GM19455 (cell line): Measurements from ENCODE around the gene TANC1.
A peak's percentile ranks its signal among the peaks of the same experiment; 100 is the strongest.

Source experiments
- ATAC-seq: cut with Tn5 transposase; IDR thresholded peaks from one replicate; pipeline ENCODE4 v1.9.1; 2021; ENCODE audit not compliant: unreplicated experiment

Gene TANC1

DNA sequence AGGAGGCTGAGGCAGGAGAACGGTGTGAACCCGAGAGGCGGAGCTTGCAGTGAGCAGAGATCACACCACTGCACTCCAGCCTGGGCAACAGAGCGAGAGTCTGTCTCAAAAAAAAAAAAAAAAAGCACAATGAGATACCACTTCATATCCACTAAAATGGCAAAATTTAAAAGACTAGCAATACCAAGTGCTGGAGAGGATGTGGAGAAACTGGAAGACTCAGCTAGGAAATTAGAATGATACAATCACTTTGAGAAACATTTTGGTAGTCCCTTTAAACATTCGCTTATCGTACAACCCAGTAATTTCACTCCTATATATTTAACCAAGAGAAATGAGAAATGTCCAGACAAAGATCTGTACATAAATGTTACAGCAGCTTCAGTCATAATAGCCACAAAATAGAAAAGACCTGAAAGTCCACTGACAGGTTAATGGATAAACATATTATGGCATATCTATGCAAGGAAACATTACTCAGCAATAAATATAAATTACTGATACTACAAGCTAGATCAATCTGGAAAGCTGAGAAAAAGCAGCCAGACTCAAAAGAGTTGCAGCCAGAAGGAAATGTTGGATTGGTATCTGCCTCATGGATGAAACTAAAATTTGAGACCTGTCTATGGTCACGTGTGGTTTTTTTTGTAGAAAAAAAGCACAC lies 278.0 kb downstream of the TANC1 start:
- no peak for ATAC-seq

DNA sequence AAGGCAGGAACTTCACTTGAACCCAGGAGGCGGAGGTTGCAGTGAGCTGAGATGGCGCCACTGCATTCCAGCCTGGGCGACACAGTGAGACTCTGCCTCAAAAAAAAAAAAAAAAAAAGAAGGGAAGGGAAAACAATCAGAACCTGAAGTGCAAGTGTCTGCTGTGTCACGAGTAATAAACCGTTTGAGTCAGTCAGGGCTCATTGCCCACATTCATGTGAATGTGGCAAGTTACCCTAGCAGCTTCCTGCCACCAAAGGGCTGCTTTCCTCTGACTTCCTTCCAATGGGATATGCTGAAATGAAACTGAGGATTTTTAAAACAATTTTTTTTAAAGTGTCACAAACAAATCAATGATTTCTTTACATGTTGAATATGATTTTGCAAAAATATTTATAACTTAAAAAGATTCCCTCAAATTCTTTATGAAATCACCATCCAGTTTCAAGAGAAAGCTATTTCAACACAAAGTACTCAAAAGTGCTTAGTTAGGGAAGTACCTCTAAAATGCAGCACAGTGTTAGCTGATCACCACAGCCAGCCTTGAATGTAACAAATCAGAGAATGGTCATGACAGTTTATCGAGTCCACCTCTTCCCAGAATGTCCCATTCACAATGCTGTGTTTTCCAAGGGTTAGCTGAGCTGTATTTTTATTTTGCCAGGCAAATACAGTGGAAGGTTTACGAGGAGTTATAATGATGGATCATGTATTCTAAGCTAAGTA lies 281.7 kb downstream of the TANC1 start:
- no peak for ATAC-seq

DNA sequence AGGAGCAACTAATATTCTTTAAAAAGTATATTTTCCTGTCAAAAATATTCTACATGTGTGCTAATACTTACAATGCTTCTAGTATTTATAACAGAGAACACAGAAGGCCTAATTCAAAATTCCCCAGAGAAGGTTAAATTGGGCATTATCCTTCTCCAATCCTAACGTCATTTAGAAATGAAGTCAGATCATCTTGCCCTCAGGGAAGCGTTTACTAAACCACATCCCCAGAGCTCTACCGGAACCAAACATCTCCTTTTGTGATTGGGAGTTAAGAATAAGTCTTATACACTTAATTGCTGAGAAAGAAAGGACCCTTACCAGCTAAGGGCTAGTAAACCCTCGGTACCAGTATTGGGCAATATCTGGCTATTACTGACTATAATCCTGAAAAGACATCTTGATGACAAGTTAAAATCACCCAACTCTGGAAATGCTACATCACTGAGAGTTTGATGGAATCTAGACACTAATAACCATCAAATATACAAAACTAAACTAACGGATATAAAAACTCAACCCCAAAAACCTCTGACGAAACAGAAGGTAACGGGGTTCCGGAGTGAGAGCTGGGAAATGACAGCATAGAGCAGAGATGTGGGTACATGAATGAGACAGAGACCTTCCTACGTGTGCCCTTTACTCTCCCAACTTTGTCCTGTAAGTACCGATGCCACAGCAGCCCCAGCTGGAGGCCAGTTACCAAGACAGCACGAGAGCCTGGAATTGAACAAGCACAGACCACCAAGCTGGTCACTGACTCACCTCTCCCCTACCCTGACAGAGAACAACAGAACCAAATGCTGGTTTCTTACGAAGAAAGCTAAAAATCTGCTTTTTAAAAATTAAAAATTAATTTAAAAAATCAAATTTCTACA lies 283.1 kb downstream of the TANC1 start:
- no peak for ATAC-seq

DNA sequence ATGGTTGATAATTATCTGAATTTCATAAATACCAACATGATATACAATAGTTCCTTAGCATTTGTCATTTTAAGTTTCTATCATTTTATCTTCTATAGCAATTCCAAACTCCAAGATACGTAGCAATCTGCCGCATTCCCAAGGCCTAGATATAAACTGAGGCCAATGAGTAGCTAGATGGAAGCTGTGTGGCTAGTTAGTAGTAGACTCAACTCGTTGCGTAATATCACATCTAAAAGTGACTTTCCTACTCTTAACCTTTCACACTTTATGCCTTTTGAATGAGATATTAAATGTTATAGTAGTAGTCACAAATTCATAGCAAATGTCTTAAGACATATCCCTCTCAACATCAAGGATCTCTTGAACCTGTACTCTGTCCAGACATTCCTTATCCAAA lies 284.5 kb downstream of the TANC1 start:
- ATAC-seq = no peak

DNA sequence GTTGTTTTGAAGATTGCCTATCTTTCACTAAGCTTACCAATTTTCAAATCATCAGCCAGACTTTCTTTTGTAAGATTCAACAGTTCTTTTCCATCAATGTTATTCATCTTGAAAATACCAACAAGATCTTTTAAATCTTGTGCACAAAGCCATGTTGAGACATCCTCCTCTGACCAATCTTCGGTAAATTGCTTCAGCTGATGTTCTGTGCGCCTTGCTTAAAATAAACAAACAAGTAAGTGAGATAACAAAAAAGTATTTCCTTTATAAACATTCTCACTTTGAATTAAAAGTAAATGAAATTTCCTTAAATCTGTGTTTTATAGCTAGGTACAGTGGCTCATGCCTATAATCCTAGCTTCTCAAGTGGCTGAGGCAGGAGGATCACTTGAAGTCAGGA lies 287.7 kb downstream of the TANC1 start:
- no peak for ATAC-seq

DNA sequence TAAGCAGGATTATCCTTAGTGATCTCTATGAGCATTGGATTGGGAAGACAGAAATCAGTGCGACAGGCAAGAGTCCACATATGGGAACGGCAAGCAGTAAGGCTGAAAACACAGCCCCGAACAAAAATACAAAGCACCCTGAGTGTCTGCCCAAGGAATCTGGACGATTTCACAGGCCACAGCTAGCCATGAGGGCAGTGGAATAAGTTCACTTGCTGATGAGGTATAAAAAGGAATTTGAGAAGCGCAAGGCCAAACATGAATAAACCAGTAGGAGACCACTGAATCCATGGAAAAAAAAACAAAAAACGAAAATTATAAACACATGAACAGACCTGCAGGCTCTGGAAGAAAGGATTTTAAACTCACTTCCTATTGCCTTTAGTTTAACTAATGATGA lies 293.8 kb downstream of the TANC1 start:
- no peak for ATAC-seq

DNA sequence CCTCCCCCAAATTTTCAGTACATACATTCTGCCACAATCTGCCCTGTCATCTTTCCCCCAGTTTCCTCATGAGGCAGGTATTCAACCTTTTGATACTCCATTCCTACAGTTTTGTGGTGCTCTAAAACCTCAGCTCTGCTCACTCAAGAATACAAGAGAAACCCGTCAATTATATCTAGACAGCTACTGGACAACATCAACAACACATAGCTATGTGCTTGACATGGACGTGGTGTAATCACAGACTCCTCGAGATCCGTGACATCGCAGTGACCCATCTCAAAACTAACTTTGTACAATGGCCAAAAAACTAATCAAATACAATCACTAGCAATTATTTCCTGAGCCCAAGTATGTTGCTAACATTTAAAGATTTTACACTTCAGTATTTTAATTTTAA lies 294.5 kb downstream of the TANC1 start:
- no peak for ATAC-seq

DNA sequence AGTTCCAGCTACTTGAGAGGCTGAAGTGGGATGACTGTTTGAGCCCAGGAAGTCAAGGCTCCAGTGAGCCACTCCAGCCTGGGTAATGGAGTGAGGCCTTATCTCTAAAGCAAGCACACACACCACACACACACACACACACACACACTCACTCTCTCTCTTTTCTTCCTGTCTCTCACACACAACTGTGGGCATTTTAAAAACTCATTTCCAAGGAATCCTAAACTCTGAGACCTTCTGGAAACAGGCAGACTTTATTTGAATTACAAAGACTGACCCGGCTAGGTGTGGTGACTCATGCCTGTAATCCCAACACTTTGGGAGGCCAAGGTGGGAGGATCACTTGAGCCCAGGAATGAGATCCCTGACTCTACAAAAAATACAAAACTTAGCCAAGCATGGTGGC lies 296.7 kb downstream of the TANC1 start:
- no peak for ATAC-seq

DNA sequence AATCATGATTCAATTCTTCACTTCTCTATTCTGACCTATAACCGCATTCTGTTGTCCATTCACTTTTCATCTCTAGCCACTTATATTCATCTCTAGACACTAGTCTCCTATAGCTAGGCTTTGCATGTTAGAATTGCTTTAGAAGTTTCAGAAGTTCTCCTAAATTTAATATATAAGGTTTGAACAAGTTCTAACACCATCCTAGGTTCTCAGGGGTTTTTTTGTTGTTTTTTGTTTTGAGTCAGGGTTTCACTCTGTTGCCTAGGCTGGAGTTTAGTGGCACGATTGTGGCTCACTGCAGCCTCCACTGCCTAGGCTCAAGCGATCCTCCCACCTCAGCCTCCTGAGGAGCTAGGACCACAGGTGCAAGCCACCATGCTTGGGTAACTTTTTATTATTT lies 298.1 kb downstream of the TANC1 start:
- peak; percentile 69 for ATAC-seq

DNA sequence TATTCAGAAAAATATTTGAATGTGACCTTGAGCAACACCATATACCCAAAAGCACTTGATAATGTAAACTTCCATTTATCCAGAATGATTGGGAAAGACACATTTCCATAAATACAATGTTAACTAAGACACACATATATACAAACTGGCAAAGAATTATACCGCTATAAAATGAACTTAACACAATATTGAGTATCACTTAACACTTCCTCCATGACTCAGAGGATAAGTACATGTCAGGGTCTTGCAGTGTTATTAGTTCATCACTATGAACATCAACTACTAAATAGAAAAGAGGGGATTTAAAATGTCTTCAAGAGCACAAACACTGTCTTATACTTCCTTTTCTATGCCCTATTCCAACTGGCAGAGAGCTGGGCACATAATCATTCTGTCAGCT lies 299.5 kb downstream of the TANC1 start:
- ATAC-seq = no peak

DNA sequence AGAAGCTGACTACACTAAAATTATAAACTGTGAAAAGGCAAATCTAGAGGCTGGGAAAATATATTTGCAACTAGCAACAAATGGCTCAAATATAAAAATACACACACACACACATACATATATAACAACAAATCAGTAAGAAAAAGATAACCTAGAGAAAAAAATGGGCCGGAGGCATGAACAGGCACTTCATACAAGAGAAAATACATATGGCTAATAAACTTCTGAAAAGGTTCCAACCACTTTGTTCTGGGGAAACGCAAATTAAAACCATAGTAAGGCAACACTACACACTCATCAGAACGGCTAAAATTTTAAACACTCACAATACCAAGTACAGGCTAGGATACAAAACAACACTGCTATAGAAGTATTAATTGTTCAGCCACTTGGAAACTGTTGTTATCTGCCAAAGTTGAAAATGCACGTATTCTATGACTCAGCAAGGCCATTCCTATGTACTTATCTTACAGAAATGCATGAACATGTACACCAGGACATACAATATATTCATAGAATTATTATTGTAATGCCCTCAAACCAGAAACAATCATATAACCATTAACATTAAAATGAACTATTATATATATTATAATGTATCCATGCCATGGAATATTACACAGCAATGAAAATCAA lies 302.4 kb downstream of the TANC1 start:
- ATAC-seq = no peak

DNA sequence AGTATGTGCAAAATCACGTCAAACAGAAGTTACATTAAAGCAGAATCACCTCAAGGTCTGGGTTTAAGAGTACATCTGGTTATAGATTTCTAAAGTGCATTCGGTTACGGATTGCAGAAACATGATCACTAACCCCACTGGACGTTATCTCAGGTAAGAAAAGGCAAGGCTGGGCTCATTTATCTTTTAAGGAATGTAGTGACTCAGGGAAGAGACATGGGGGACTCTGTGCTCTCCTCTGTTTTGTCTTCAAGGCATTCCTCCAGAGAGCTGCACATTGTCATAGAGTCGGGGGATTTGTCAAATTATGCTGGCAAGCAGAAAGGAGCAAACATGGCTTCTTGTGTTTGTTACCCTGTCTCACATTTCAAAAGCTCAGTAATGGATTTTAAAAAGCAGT lies 303.7 kb downstream of the TANC1 start:
- ATAC-seq = no peak

DNA sequence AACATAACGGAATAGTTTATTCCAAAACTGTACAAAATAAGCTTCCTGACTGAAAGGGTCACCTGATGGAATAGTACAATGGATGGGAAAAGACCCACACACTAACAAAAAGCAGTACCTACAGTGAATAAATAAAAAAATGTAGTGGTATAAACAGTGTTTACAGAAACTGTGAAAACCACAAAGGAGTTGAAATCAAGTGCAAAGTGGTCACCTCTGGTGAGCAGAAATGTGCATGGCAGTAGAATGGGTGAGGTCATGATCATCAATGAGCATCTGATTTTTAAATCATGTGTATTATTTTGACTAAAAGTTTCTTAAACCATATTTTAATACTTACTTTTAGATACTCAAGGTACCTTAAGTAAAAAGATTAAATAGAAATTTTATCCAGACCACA lies 306.7 kb downstream of the TANC1 start:
- no peak for ATAC-seq

DNA sequence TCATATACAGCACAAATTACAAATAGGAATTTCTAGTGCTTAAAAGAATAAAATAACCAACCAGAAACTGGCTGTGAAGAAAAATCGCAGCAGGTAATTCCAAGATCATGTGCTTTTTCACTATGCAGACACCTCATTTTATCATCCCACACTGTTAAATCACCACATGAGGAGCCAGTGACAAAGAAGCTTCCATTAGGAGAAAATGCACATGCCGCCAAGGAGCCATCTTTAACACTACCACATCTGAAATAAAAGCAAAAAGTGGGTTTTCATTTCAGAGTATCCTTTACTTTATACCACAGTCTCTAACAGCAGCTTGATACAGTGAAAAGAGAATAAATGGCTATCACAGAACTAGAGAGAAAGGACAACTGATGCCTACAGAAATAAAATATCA lies 311.3 kb downstream of the TANC1 start:
- no peak for ATAC-seq

DNA sequence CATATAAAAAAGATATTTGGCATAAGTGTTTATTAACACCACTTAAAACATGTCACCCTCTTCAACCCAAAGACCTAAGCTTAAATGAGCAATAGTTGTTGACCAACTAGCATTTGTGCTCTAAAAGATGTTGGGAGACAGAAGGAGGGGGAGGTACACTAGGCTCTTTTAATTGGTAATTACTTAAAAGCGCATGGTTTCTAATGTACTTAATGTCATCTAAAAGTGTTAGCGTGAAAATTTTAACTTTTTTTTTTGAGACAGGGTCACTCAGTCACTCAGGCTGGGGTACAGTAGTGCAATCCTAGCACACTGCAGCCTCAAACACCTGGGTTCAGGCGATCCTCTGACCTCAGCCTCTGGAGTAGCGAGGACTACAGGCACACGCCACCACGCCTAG lies 312.6 kb downstream of the TANC1 start:
- no peak for ATAC-seq
